Liver (tissue), 3 donors: Measurements from ENCODE around the gene PAX5.

Experiments used
- EGR1 ChIP-seq, 2 donors: IDR thresholded peaks; 2 replicates each; pipeline ENCODE4 v1.6.1; 2016 to 2018; ENCODE audit warnings: antibody characterized with exemption in 2 of 2, low read depth in 2 of 2
- JUND ChIP-seq, 2 donors: IDR thresholded peaks; 2 replicates each; pipeline ENCODE4 v1.6.1; 2016; ENCODE audit warnings: antibody characterized with exemption in 2 of 2
- TF ChIP-seq, protein P1 (sequence below): fragments of 150-350 bp; IDR thresholded peaks from 2 replicates; pipeline ENCODE4 v1.5.1; 2017; ENCODE audit warnings: improper control_type of control experiment, low read depth, low read length; ENCODE audit not compliant: missing input control
- donor health status: healthy.
- donor health status: healthy.

GRCh38 chr9:36825179-36825578 is 208.9 kb downstream of the PAX5 start:
- TF ChIP-seq, protein P1, sequence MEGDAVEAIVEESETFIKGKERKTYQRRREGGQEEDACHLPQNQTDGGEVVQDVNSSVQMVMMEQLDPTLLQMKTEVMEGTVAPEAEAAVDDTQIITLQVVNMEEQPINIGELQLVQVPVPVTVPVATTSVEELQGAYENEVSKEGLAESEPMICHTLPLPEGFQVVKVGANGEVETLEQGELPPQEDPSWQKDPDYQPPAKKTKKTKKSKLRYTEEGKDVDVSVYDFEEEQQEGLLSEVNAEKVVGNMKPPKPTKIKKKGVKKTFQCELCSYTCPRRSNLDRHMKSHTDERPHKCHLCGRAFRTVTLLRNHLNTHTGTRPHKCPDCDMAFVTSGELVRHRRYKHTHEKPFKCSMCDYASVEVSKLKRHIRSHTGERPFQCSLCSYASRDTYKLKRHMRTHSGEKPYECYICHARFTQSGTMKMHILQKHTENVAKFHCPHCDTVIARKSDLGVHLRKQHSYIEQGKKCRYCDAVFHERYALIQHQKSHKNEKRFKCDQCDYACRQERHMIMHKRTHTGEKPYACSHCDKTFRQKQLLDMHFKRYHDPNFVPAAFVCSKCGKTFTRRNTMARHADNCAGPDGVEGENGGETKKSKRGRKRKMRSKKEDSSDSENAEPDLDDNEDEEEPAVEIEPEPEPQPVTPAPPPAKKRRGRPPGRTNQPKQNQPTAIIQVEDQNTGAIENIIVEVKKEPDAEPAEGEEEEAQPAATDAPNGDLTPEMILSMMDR = no peak
- no peak for TF ChIP-seq JUND (IDR thresholded peaks at IDR 0.05)
- no peak for TF ChIP-seq EGR1 (IDR thresholded peaks at IDR 0.05; ENCODE audit: low read depth in 2 of 2)
